Medulla oblongata (tissue), 1 donor: ENCODE results near the gene ITFG1.
"Not testable (repeated sequence)": the region's sequence is repeated elsewhere in the genome, so short reads cannot be mapped to it uniquely, and the experiment has no call there.

Experiments
- DNase-seq: peaks from one replicate; pipeline ENCODE4 v3.0.0-alpha.2; 2015; ENCODE audit errors: extremely low spot score

Gene ITFG1

GRCh38 chr16:47156680-47157215 lies 304.1 kb downstream of the ITFG1 start:
- DNase-seq = no peak

- DNase-seq = not testable (repeated sequence)
Measured at GRCh38 chr16:47152501-47152900, 308.4 kb downstream of the ITFG1 start.

GRCh38 chr16:47150067-47150466 lies 310.8 kb downstream of the ITFG1 start:
- no peak for DNase-seq

- DNase-seq = no peak
Measured at GRCh38 chr16:47144559-47144877, 316.3 kb downstream of the ITFG1 start.

- DNase-seq = peak; percentile 63
Measured at GRCh38 chr16:47143677-47144558, 316.9 kb downstream of the ITFG1 start, which contains the start of gene NETO2. NETO2 (minus strand) TSS chr16:47143945; CDS start chr16:47143612, 333 bp downstream.

- peak; percentile 39 for DNase-seq
Measured at GRCh38 chr16:47142821-47143676, 317.8 kb downstream of the ITFG1 start.

- DNase-seq = peak; percentile 41
Measured at GRCh38 chr16:47142486-47142820, 318.4 kb downstream of the ITFG1 start.

- DNase-seq = peak; percentile 97
Measured at GRCh38 chr16:47141773-47142485, 318.9 kb downstream of the ITFG1 start.

- DNase-seq = no peak
Measured at GRCh38 chr16:47140686-47141085, 320.2 kb downstream of the ITFG1 start.

- DNase-seq = no peak
Measured at GRCh38 chr16:47139561-47140185, 321.2 kb downstream of the ITFG1 start.

GRCh38 chr16:47137925-47138324 lies 322.9 kb downstream of the ITFG1 start:
- not testable (repeated sequence) for DNase-seq

- DNase-seq = no peak
Measured at GRCh38 chr16:47136099-47136842, 324.6 kb downstream of the ITFG1 start.

- no peak for DNase-seq
Measured at GRCh38 chr16:47134550-47134949, 326.3 kb downstream of the ITFG1 start.

GRCh38 chr16:47132308-47132707 lies 328.6 kb downstream of the ITFG1 start:
- no peak for DNase-seq

GRCh38 chr16:47129755-47130435 lies 331.0 kb downstream of the ITFG1 start:
- no peak for DNase-seq

- DNase-seq = no peak
Measured at GRCh38 chr16:47127541-47127940, 333.3 kb downstream of the ITFG1 start.

- DNase-seq = no peak
Measured at GRCh38 chr16:47125757-47126156, 335.1 kb downstream of the ITFG1 start.

GRCh38 chr16:47113130-47113529 lies 347.7 kb downstream of the ITFG1 start:
- no peak for DNase-seq

- DNase-seq = no peak
Measured at GRCh38 chr16:47110939-47111338, 349.9 kb downstream of the ITFG1 start.

- no peak for DNase-seq
Measured at GRCh38 chr16:47109361-47109760, 351.5 kb downstream of the ITFG1 start.
